Measurements from ENCODE around the gene NBAS.

DNA sequence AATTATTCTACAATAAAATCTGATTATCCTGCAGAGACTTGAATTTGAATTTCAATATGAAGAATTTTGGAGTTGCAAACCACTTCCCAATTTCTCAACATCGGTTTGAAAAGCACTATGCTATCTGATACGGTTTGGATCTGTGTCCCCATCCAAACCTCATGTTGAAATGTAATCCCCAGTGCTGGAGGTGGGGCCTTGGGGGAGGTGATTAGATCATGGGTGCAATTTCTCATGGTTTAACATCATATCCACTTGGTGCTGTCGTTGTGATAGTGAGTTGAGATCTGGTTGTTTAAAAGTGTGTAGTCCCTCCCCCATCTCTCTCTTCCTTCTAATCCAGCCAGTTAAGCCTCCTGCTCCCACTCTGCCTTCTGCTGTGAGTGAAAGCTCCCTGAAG lies 205.7 kb downstream of the NBAS start:
- TF ChIP-seq, protein P1, sequence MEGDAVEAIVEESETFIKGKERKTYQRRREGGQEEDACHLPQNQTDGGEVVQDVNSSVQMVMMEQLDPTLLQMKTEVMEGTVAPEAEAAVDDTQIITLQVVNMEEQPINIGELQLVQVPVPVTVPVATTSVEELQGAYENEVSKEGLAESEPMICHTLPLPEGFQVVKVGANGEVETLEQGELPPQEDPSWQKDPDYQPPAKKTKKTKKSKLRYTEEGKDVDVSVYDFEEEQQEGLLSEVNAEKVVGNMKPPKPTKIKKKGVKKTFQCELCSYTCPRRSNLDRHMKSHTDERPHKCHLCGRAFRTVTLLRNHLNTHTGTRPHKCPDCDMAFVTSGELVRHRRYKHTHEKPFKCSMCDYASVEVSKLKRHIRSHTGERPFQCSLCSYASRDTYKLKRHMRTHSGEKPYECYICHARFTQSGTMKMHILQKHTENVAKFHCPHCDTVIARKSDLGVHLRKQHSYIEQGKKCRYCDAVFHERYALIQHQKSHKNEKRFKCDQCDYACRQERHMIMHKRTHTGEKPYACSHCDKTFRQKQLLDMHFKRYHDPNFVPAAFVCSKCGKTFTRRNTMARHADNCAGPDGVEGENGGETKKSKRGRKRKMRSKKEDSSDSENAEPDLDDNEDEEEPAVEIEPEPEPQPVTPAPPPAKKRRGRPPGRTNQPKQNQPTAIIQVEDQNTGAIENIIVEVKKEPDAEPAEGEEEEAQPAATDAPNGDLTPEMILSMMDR (IDR thresholded peaks at IDR 0.05 in 4 of 5, conservative IDR thresholded peaks at IDR 0.05 in 1 of 5): no peak
- no peak for TF ChIP-seq POLR2A (IDR thresholded peaks at IDR 0.05)
